DOHH2 (cell line): ENCODE results near the gene SGTA.

Experiments used
- H3F3A ChIP-seq: fragments of 200-600 bp; sonication (generic), shearing (Covaris generic); 2 replicates; pipeline ENCODE4 v1.6.0; 2016; ENCODE audit warnings: antibody characterized with exemption, mild to moderate bottlenecking; ENCODE audit not compliant: control insufficient read depth, insufficient read depth
- H3K27ac ChIP-seq: fragments of 200-600 bp; sonication (generic); 2 replicates; pipeline ENCODE4 v1.5.1; 2014; ENCODE audit warnings: low read depth, mild to moderate bottlenecking, low read length, moderate library complexity
- H3K27me3 ChIP-seq: fragments of 200-600 bp; sonication (generic); 2 replicates; pipeline ENCODE4 v1.6.1; 2014; ENCODE audit warnings: mild to moderate bottlenecking, low read length, mixed read lengths; ENCODE audit not compliant: control insufficient read depth
- H3K36me3 ChIP-seq: fragments of 200-600 bp; sonication (generic); 2 replicates; pipeline ENCODE4 v1.6.1; 2014; ENCODE audit warnings: mild to moderate bottlenecking, low read length, moderate library complexity, mixed read lengths; ENCODE audit not compliant: control insufficient read depth
- H3K4me1 ChIP-seq: fragments of 200-600 bp; sonication (generic); 2 replicates; pipeline ENCODE4 v1.6.1; 2014; ENCODE audit warnings: mild to moderate bottlenecking, low read length, mixed read lengths; ENCODE audit not compliant: control insufficient read depth
- H3K4me2 ChIP-seq: fragments of 200-600 bp; sonication (generic); 2 replicates; pipeline ENCODE4 v1.6.0; 2014; ENCODE audit warnings: mild to moderate bottlenecking, low read length, moderate library complexity
- H3K4me3 ChIP-seq: fragments of 200-600 bp; sonication (generic); 2 replicates; pipeline ENCODE4 v1.5.1; 2014; ENCODE audit warnings: mild to moderate bottlenecking, low read length, mixed read lengths
- H3K79me2 ChIP-seq: fragments of 200-600 bp; sonication (generic); 2 replicates; pipeline ENCODE4 v1.6.1; 2014; ENCODE audit warnings: mild to moderate bottlenecking, low read length, mixed read lengths; ENCODE audit not compliant: control insufficient read depth
- H3K9me2 ChIP-seq: fragments of 200-600 bp; sonication (generic); replicated peaks from 2 replicates; pipeline ENCODE4 v1.6.1; 2014; ENCODE audit warnings: mild to moderate bottlenecking, low read length, mixed read lengths; ENCODE audit not compliant: control insufficient read depth
- H3K9me3 ChIP-seq: fragments of 200-600 bp; sonication (generic); 2 replicates; pipeline ENCODE4 v1.6.1; 2014; ENCODE audit warnings: antibody characterized with exemption, low read length, mixed read lengths; ENCODE audit not compliant: control insufficient read depth, insufficient read depth
- H4K20me1 ChIP-seq: fragments of 200-600 bp; sonication (generic); 2 replicates; pipeline ENCODE4 v1.6.0; 2014; ENCODE audit warnings: low read depth, mild to moderate bottlenecking, antibody characterized with exemption, low read length, moderate library complexity; ENCODE audit not compliant: control insufficient read depth, insufficient read depth
- CTCF ChIP-seq: fragments of 200-600 bp; sonication (generic); IDR thresholded peaks from one replicate; pipeline ENCODE4 v1.5.1; 2014; ENCODE audit warnings: antibody characterized with exemption, mild to moderate bottlenecking, low read depth, low read length; ENCODE audit not compliant: poor library complexity, severe bottlenecking
- EZH2phosphoT487 ChIP-seq: fragments of 200-600 bp; sonication (generic); IDR thresholded peaks from 2 replicates; pipeline ENCODE4 v1.6.1; 2017; ENCODE audit warnings: borderline replicate concordance, mild to moderate bottlenecking, antibody characterized with exemption, low read length, moderate library complexity, mixed read lengths

Gene SGTA

GRCh38 chr19:2759362-2759761 is 23.7 kb downstream of the SGTA start:
- no peaks in the 10 kb centered on the region for H3K4me1 ChIP-seq
- H3K9me2 ChIP-seq: no peaks in the 10 kb centered on the region
- no peaks in the 10 kb centered on the region for H3K9me3 ChIP-seq
- TF ChIP-seq EZH2phosphoT487 (no peak), CTCF (no peak)
- no peaks in the 10 kb centered on the region for H3K79me2 ChIP-seq
- H3K27ac ChIP-seq: no peak overlapping the region
- no peaks in the 10 kb centered on the region for H3F3A ChIP-seq
- no peaks in the 10 kb centered on the region for H3K27me3 ChIP-seq
- H4K20me1 ChIP-seq: no peaks in the 10 kb centered on the region
- H3K36me3 ChIP-seq: peaks cover 82% of the 10 kb centered on the region
- no peak overlapping the region for H3K4me2 ChIP-seq
- H3K4me3 ChIP-seq: no peak overlapping the region

GRCh38 chr19:2758601-2759313 is 24.3 kb downstream of the SGTA start:
- Histone ChIP-seq H3K36me3 (peaks cover 82% of the 10 kb centered on the region), H3K9me3 (no peaks in the 10 kb centered on the region), H3K27ac (no peak overlapping the region), H4K20me1 (no peaks in the 10 kb centered on the region), H3F3A (no peaks in the 10 kb centered on the region), H3K9me2 (no peaks in the 10 kb centered on the region), H3K79me2 (no peaks in the 10 kb centered on the region), H3K4me1 (no peaks in the 10 kb centered on the region), H3K4me3 (no peak overlapping the region), H3K4me2 (no peak overlapping the region), H3K27me3 (no peaks in the 10 kb centered on the region)
- TF ChIP-seq CTCF (no peak), EZH2phosphoT487 (no peak)

- Histone ChIP-seq H3K27ac (no peak overlapping the region), H3K4me3 (no peak overlapping the region), H3K27me3 (no peaks in the 10 kb centered on the region), H4K20me1 (no peaks in the 10 kb centered on the region), H3K79me2 (no peaks in the 10 kb centered on the region), H3K4me1 (no peaks in the 10 kb centered on the region), H3K4me2 (no peak overlapping the region), H3K36me3 (peaks cover 66% of the 10 kb centered on the region), H3F3A (no peaks in the 10 kb centered on the region), H3K9me2 (no peaks in the 10 kb centered on the region), H3K9me3 (no peaks in the 10 kb centered on the region)
- no peak for TF ChIP-seq EZH2phosphoT487
- TF ChIP-seq CTCF: no peak
Measured at GRCh38 chr19:2756921-2757881, 25.9 kb downstream of the SGTA start.
